Measurements from ENCODE around the gene BSN.

Gene BSN

GRCh38 chr3:49553692-49554632, at the start of gene BSN:
Gene BSN (plus strand): TSS chr3:49554477. CDS start chr3:49554603, 126 bp downstream.
- DNase-seq (ENCODE audit: low read depth): peak; percentile 88

GRCh38 chr3:49506906-49507305, 47.4 kb upstream of the BSN start:
- DNase-seq (ENCODE audit: low read depth): no peak

GRCh38 chr3:49509028-49509561, 45.2 kb upstream of the BSN start:
- DNase-seq (ENCODE audit: low read depth): no peak

- DNase-seq (ENCODE audit: low read depth): no peak
Measured at GRCh38 chr3:49511639-49512038, 42.6 kb upstream of the BSN start.

- no peak for DNase-seq (ENCODE audit: low read depth)
Measured at GRCh38 chr3:49512781-49513355, 41.4 kb upstream of the BSN start.

GRCh38 chr3:49513494-49514124, 40.7 kb upstream of the BSN start:
- DNase-seq (ENCODE audit: low read depth): no peak

- no peak for DNase-seq (ENCODE audit: low read depth)
Measured at GRCh38 chr3:49518016-49518415, 36.3 kb upstream of the BSN start.

- no peak for DNase-seq (ENCODE audit: low read depth)
Measured at GRCh38 chr3:49518441-49518840, 35.8 kb upstream of the BSN start.

- no peak for DNase-seq (ENCODE audit: low read depth)
Measured at GRCh38 chr3:49519296-49519695, 35.0 kb upstream of the BSN start.

GRCh38 chr3:49519916-49520385, 34.3 kb upstream of the BSN start:
- DNase-seq (ENCODE audit: low read depth): no peak

- no peak for DNase-seq (ENCODE audit: low read depth)
Measured at GRCh38 chr3:49523756-49524747, 30.2 kb upstream of the BSN start.

GRCh38 chr3:49529567-49529966, 24.7 kb upstream of the BSN start:
- no peak for DNase-seq (ENCODE audit: low read depth)

- DNase-seq (ENCODE audit: low read depth): no peak
Measured at GRCh38 chr3:49530231-49530630, 24.0 kb upstream of the BSN start.

- DNase-seq (ENCODE audit: low read depth): no peak
Measured at GRCh38 chr3:49530701-49531100, 23.6 kb upstream of the BSN start.

GRCh38 chr3:49531218-49531617, 23.1 kb upstream of the BSN start:
- no peak for DNase-seq (ENCODE audit: low read depth)

GRCh38 chr3:49531715-49532114, 22.6 kb upstream of the BSN start:
- DNase-seq (ENCODE audit: low read depth): no peak

GRCh38 chr3:49533031-49533430, 21.2 kb upstream of the BSN start:
- no peak for DNase-seq (ENCODE audit: low read depth)

GRCh38 chr3:49533786-49534519, 20.3 kb upstream of the BSN start:
- no peak for DNase-seq (ENCODE audit: low read depth)

GRCh38 chr3:49534581-49535441, 19.5 kb upstream of the BSN start:
- no peak for DNase-seq (ENCODE audit: low read depth)

All from activated gamma-delta T cell treated with anti-CD3 and anti-CD28 coated beads, Interleukin-2, amount 50 U/mL, for 16 hours (primary cell).